HEK293 (cell line): ENCODE measurements around the gene CBX8.

Source experiments
- BCL11A ChIP-seq: fragments of 450-650 bp; formaldehyde crosslinking; IDR thresholded peaks from 2 replicates; pipeline ENCODE4 v1.5.1; 2016; ENCODE audit warnings: low read depth, missing biosample characterization, missing genetic modification characterization
- GFI1B ChIP-seq: fragments of 450-650 bp; formaldehyde crosslinking; IDR thresholded peaks from 2 replicates; pipeline ENCODE4 v1.5.1; 2016; ENCODE audit warnings: missing biosample characterization, missing genetic modification characterization
- IKZF3 ChIP-seq: fragments of 450-650 bp; IDR thresholded peaks from 2 replicates; pipeline ENCODE4 v1.5.0; 2018; ENCODE audit warnings: missing biosample characterization, mild to moderate bottlenecking, missing genetic modification characterization, moderate library complexity
- INSM2 ChIP-seq: fragments of 450-650 bp; formaldehyde crosslinking; IDR thresholded peaks from 2 replicates; pipeline ENCODE4 v1.5.1; 2016; ENCODE audit warnings: missing biosample characterization, missing genetic modification characterization
- KLF1 ChIP-seq: fragments of 450-650 bp; formaldehyde crosslinking; IDR thresholded peaks from 2 replicates; pipeline ENCODE4 v1.5.1; 2016; ENCODE audit warnings: missing biosample characterization, missing genetic modification characterization
- MYNN ChIP-seq: fragments of 450-650 bp; formaldehyde crosslinking; IDR thresholded peaks from 2 replicates; pipeline ENCODE4 v1.5.1; 2016; ENCODE audit warnings: missing biosample characterization, missing genetic modification characterization, borderline replicate concordance
- SP2 ChIP-seq: fragments of 450-650 bp; formaldehyde crosslinking; IDR thresholded peaks from 2 replicates; pipeline ENCODE4 v1.5.1; 2016; ENCODE audit warnings: missing biosample characterization, missing genetic modification characterization
- ZBTB1 ChIP-seq: fragments of 450-650 bp; formaldehyde crosslinking; IDR thresholded peaks from 2 replicates; pipeline ENCODE4 v1.5.1; 2016; ENCODE audit warnings: missing biosample characterization, missing genetic modification characterization
- ZBTB17 ChIP-seq: fragments of 450-650 bp; formaldehyde crosslinking; IDR thresholded peaks from 2 replicates; pipeline ENCODE4 v1.5.1; 2016; ENCODE audit warnings: missing biosample characterization, missing genetic modification characterization
- ZBTB44 ChIP-seq: fragments of 450-650 bp; IDR thresholded peaks from 2 replicates; pipeline ENCODE4 v1.5.1; 2018; ENCODE audit warnings: missing biosample characterization, mild to moderate bottlenecking, missing genetic modification characterization
- ZFP41 ChIP-seq: fragments of 450-650 bp; formaldehyde crosslinking; IDR thresholded peaks from 2 replicates; pipeline ENCODE4 v1.5.1; 2016; ENCODE audit warnings: missing biosample characterization, missing genetic modification characterization, borderline replicate concordance
- ZNF140 ChIP-seq: fragments of 450-650 bp; formaldehyde crosslinking; IDR thresholded peaks from 2 replicates; pipeline ENCODE4 v1.5.1; 2016; ENCODE audit warnings: missing biosample characterization, missing genetic modification characterization
- ZNF2 ChIP-seq: fragments of 450-650 bp; formaldehyde crosslinking; IDR thresholded peaks from 2 replicates; pipeline ENCODE4 v1.5.1; 2016; ENCODE audit warnings: missing biosample characterization, missing genetic modification characterization
- ZNF211 ChIP-seq: fragments of 450-650 bp; formaldehyde crosslinking; IDR thresholded peaks from 2 replicates; pipeline ENCODE4 v1.5.1; 2016; ENCODE audit warnings: low read depth, missing biosample characterization, missing genetic modification characterization
- ZNF214 ChIP-seq: fragments of 450-650 bp; formaldehyde crosslinking; IDR thresholded peaks from 2 replicates; pipeline ENCODE4 v1.5.1; 2017; ENCODE audit warnings: missing biosample characterization, mild to moderate bottlenecking, missing genetic modification characterization, borderline replicate concordance
- ZNF221 ChIP-seq: fragments of 450-650 bp; formaldehyde crosslinking; IDR thresholded peaks from 2 replicates; pipeline ENCODE4 v1.5.1; 2017; ENCODE audit warnings: missing biosample characterization, missing genetic modification characterization, borderline replicate concordance
- ZNF239 ChIP-seq: fragments of 450-650 bp; formaldehyde crosslinking; IDR thresholded peaks from 2 replicates; pipeline ENCODE4 v1.5.1; 2016; ENCODE audit warnings: missing biosample characterization, missing genetic modification characterization
- ZNF280D ChIP-seq: fragments of 450-650 bp; formaldehyde crosslinking; IDR thresholded peaks from 2 replicates; pipeline ENCODE4 v1.5.1; 2016; ENCODE audit warnings: missing biosample characterization, missing genetic modification characterization
- ZNF324 ChIP-seq: fragments of 450-650 bp; formaldehyde crosslinking; IDR thresholded peaks from 2 replicates; pipeline ENCODE4 v1.5.1; 2016; ENCODE audit warnings: missing biosample characterization, missing genetic modification characterization
- ZNF398 ChIP-seq: fragments of 450-650 bp; formaldehyde crosslinking; IDR thresholded peaks from 2 replicates; pipeline ENCODE4 v1.5.1; 2017; ENCODE audit warnings: missing biosample characterization, missing genetic modification characterization
- ZNF510 ChIP-seq: fragments of 450-650 bp; formaldehyde crosslinking; IDR thresholded peaks from 2 replicates; pipeline ENCODE4 v1.5.1; 2018; ENCODE audit warnings: mild to moderate bottlenecking, missing genetic modification characterization, missing biosample characterization; ENCODE audit not compliant: insufficient replicate concordance
- ZNF558 ChIP-seq: fragments of 450-650 bp; formaldehyde crosslinking; IDR thresholded peaks from 2 replicates; pipeline ENCODE4 v1.5.1; 2016; ENCODE audit warnings: missing biosample characterization, missing genetic modification characterization
- ZNF580 ChIP-seq: fragments of 450-650 bp; formaldehyde crosslinking; IDR thresholded peaks from 2 replicates; pipeline ENCODE4 v1.5.1; 2016; ENCODE audit warnings: missing biosample characterization, missing genetic modification characterization
- ZNF585B ChIP-seq: fragments of 450-650 bp; formaldehyde crosslinking; IDR thresholded peaks from 2 replicates; pipeline ENCODE4 v1.5.1; 2016; ENCODE audit warnings: missing biosample characterization, missing genetic modification characterization
- ZNF600 ChIP-seq: fragments of 450-650 bp; formaldehyde crosslinking; IDR thresholded peaks from 2 replicates; pipeline ENCODE4 v1.5.1; 2016; ENCODE audit warnings: missing biosample characterization, missing genetic modification characterization
- ZNF610 ChIP-seq: fragments of 450-650 bp; formaldehyde crosslinking; IDR thresholded peaks from 2 replicates; pipeline ENCODE4 v1.5.1; 2016; ENCODE audit warnings: missing biosample characterization, missing genetic modification characterization, borderline replicate concordance
- ZNF623 ChIP-seq: fragments of 450-650 bp; formaldehyde crosslinking; IDR thresholded peaks from 2 replicates; pipeline ENCODE4 v1.5.1; 2016; ENCODE audit warnings: missing biosample characterization, missing genetic modification characterization
- ZNF660 ChIP-seq: fragments of 450-650 bp; IDR thresholded peaks from 2 replicates; pipeline ENCODE4 v1.5.1; 2018; ENCODE audit warnings: missing biosample characterization, mild to moderate bottlenecking, missing genetic modification characterization
- ZNF664 ChIP-seq: fragments of 450-650 bp; formaldehyde crosslinking; IDR thresholded peaks from 2 replicates; pipeline ENCODE4 v1.5.1; 2016; ENCODE audit warnings: missing biosample characterization, missing genetic modification characterization
- ZNF692 ChIP-seq: fragments of 450-650 bp; formaldehyde crosslinking; IDR thresholded peaks from 2 replicates; pipeline ENCODE4 v1.5.1; 2016; ENCODE audit warnings: missing biosample characterization, missing genetic modification characterization
- ZNF707 ChIP-seq: fragments of 450-650 bp; formaldehyde crosslinking; IDR thresholded peaks from 2 replicates; pipeline ENCODE4 v1.5.1; 2016; ENCODE audit warnings: missing biosample characterization, missing genetic modification characterization

Gene CBX8

GRCh38 chr17:79777120-79777893 lies 19.6 kb downstream of the CBX8 start (continued):
- TF ChIP-seq ZNF211 (tag by site-specific recombination): no peak
- peak; percentile 61; the same call in 1 of the 2 replicates for TF ChIP-seq IKZF3 (tag by site-specific recombination)
- TF ChIP-seq ZNF600 (tag by site-specific recombination): peak; percentile 46; the same call in 1 of the 2 replicates
- no peak for TF ChIP-seq ZNF221
- no peak for TF ChIP-seq ZNF664 (tag by site-specific recombination)
- no peak for TF ChIP-seq ZNF580 (tag by site-specific recombination)
- no peak for TF ChIP-seq MYNN (tag by site-specific recombination)
- no peak for TF ChIP-seq ZNF2 (tag by site-specific recombination)
- no peak for TF ChIP-seq ZNF280D (tag by site-specific recombination)
- TF ChIP-seq ZNF510 (tag by site-specific recombination): no peak
- TF ChIP-seq KLF1 (tag by site-specific recombination): peak; percentile 98
- no peak for TF ChIP-seq ZNF239
- TF ChIP-seq INSM2: no peak
- no peak for TF ChIP-seq GFI1B (tag by site-specific recombination)
- TF ChIP-seq ZNF692: peak; percentile 88
- TF ChIP-seq ZNF398 (tag by site-specific recombination): peak; percentile 83
- TF ChIP-seq BCL11A: no peak
- TF ChIP-seq ZBTB1 (tag by site-specific recombination): no peak
- no peak for TF ChIP-seq ZFP41 (tag by site-specific recombination)
- TF ChIP-seq ZNF214 (tag by site-specific recombination): no peak
- TF ChIP-seq ZNF324: peak; percentile 47; the same call in 1 of the 2 replicates
- no peak for TF ChIP-seq ZBTB44 (tag by site-specific recombination)
- peak; percentile 75; the same call in 1 of the 2 replicates for TF ChIP-seq ZNF660 (tag by site-specific recombination)
- no peak for TF ChIP-seq ZNF610 (tag by site-specific recombination)
- TF ChIP-seq ZNF585B (tag by site-specific recombination): no peak
- TF ChIP-seq SP2 (tag by site-specific recombination): peak; percentile 74
- no peak for TF ChIP-seq ZNF140 (tag by site-specific recombination)
- TF ChIP-seq ZNF558: no peak
- no peak for TF ChIP-seq ZBTB17 (tag by site-specific recombination)
- TF ChIP-seq ZNF623 (tag by site-specific recombination): no peak
- TF ChIP-seq ZNF707 (tag by site-specific recombination): no peak
